Activated CD4-positive, alpha-beta T cell treated with anti-CD3 and anti-CD28 coated beads for 48 hours (primary cell): ENCODE results near the gene MYBBP1A.

Experiments used
- DNase-seq: peaks from one replicate; pipeline ENCODE4 v3.0.0-alpha.2; 2020

The MYBBP1A gene

GRCh38 chr17:4547118-4547906, 7.9 kb downstream of the MYBBP1A start:
- no peak for DNase-seq

GRCh38 chr17:4545217-4545951, 9.8 kb downstream of the MYBBP1A start:
- DNase-seq: no peak

- no peak for DNase-seq
Observed at GRCh38 chr17:4544951-4545216, 10.3 kb downstream of the MYBBP1A start.

- no peak for DNase-seq
Observed at GRCh38 chr17:4544135-4544950, 10.8 kb downstream of the MYBBP1A start.

GRCh38 chr17:4543557-4544026, 11.6 kb downstream of the MYBBP1A start:
- DNase-seq: no peak

- DNase-seq: no peak
Observed at GRCh38 chr17:4542726-4543191, 12.4 kb downstream of the MYBBP1A start.

- DNase-seq: no peak
Observed at GRCh38 chr17:4542003-4542725, 13.0 kb downstream of the MYBBP1A start.

- no peak for DNase-seq
Observed at GRCh38 chr17:4541328-4542002, 13.7 kb downstream of the MYBBP1A start.

- no peak for DNase-seq
Observed at GRCh38 chr17:4540687-4541327, 14.4 kb downstream of the MYBBP1A start.

GRCh38 chr17:4540224-4540651, 14.9 kb downstream of the MYBBP1A start:
- DNase-seq: no peak

GRCh38 chr17:4539576-4540223, 15.5 kb downstream of the MYBBP1A start:
- no peak for DNase-seq

GRCh38 chr17:4539025-4539424, 16.2 kb downstream of the MYBBP1A start:
- DNase-seq: no peak

- DNase-seq: no peak
Observed at GRCh38 chr17:4538236-4539002, 16.8 kb downstream of the MYBBP1A start.

- no peak for DNase-seq
Observed at GRCh38 chr17:4537451-4538235, 17.5 kb downstream of the MYBBP1A start.

- no peak for DNase-seq
Observed at GRCh38 chr17:4536742-4537411, 18.3 kb downstream of the MYBBP1A start.

GRCh38 chr17:4536259-4536741, 18.9 kb downstream of the MYBBP1A start:
- no peak for DNase-seq

GRCh38 chr17:4535667-4536258, 19.4 kb downstream of the MYBBP1A start:
- DNase-seq: no peak
